VCaP (cell line): ENCODE results near the gene GPR162.

Experiments used
- H3K27ac ChIP-seq: fragments of 450-650 bp; 2 replicates; pipeline ENCODE4 v1.5.1; 2017
- CTCF ChIP-seq: fragments of 450-650 bp; conservative IDR thresholded peaks from 2 replicates; pipeline ENCODE4 v1.5.1; 2017; ENCODE audit warnings: mild to moderate bottlenecking, moderate library complexity

Gene GPR162

GRCh38 chr12:6782119-6782518 lies 39.5 kb upstream of the GPR162 start:
- no peak for TF ChIP-seq CTCF
- H3K27ac ChIP-seq = no peak overlapping the region

GRCh38 chr12:6782850-6783566 lies 38.6 kb upstream of the GPR162 start:
- no peak for TF ChIP-seq CTCF
- no peak overlapping the region for H3K27ac ChIP-seq

GRCh38 chr12:6783828-6784227 lies 37.8 kb upstream of the GPR162 start:
- no peak overlapping the region for H3K27ac ChIP-seq
- no peak for TF ChIP-seq CTCF

- TF ChIP-seq CTCF = no peak
- no peak overlapping the region for H3K27ac ChIP-seq
Measured at GRCh38 chr12:6784296-6784695, 37.3 kb upstream of the GPR162 start.

- TF ChIP-seq CTCF = no peak
Measured at GRCh38 chr12:6784761-6785160, 36.9 kb upstream of the GPR162 start.

GRCh38 chr12:6786416-6787094 lies 35.1 kb upstream of the GPR162 start:
- H3K27ac ChIP-seq = no peak overlapping the region
- TF ChIP-seq CTCF = no peak

More at GRCh38 chr12:6784761-6785160, 36.9 kb upstream of the GPR162 start:
- H3K27ac ChIP-seq = no peak overlapping the region

GRCh38 chr12:6787309-6787708 lies 34.3 kb upstream of the GPR162 start:
- no peak overlapping the region for H3K27ac ChIP-seq
- no peak for TF ChIP-seq CTCF
